Renal cortical epithelial cell (primary cell): Measurements from ENCODE around the gene RSPO4. TPM values are rescaled to one million over a fixed set of nuclear protein-coding genes. Genes with fewer than 3 reads are reported as not detected.
A peak's percentile ranks its signal among the peaks of the same experiment; 100 is the strongest.
"Not testable (repeated sequence)": the region's sequence is repeated elsewhere in the genome, so short reads cannot be mapped to it uniquely, and the experiment has no call there.

Experiments
- DNase-seq: peaks from one replicate; pipeline ENCODE4 v3.0.0-alpha.2; 2011; ENCODE audit warnings: low read depth
- total RNA-seq: library from RNA; depleted of rRNA; stranded (reverse); fragments of >200 nt; gene quantifications from 2 replicates; pipeline ENCODE4 v1.2.3, GENCODE V29; 2014

The RSPO4 gene
- 0.05 TPM in 1 of 2 replicates, not detected in the other for total RNA-seq

GRCh38 chr20:1001911-1002681 lies at the start of gene RSPO4:
RSPO4 (minus strand) TSS chr20:1002311; CDS start chr20:1002164, 147 bp downstream.
- DNase-seq, result no peak

GRCh38 chr20:1050440-1050839 lies 48.3 kb upstream of the RSPO4 start:
- no peak for DNase-seq

- DNase-seq, result no peak
Measured at GRCh38 chr20:1045860-1046418, 43.8 kb upstream of the RSPO4 start.

- no peak for DNase-seq
Measured at GRCh38 chr20:1041845-1042390, 39.8 kb upstream of the RSPO4 start.

GRCh38 chr20:1038205-1038604 lies 36.1 kb upstream of the RSPO4 start:
- no peak for DNase-seq

GRCh38 chr20:1037039-1037438 lies 34.9 kb upstream of the RSPO4 start:
- DNase-seq, result no peak

- no peak for DNase-seq
Measured at GRCh38 chr20:1035466-1035865, 33.4 kb upstream of the RSPO4 start.

GRCh38 chr20:1034415-1034789 lies 32.3 kb upstream of the RSPO4 start:
- no peak for DNase-seq

GRCh38 chr20:1033751-1034414 lies 31.8 kb upstream of the RSPO4 start:
- no peak for DNase-seq

- no peak for DNase-seq
Measured at GRCh38 chr20:1029980-1030379, 27.9 kb upstream of the RSPO4 start.

- DNase-seq, result not testable (repeated sequence)
Measured at GRCh38 chr20:1026214-1026613, 24.1 kb upstream of the RSPO4 start.

- no peak for DNase-seq
Measured at GRCh38 chr20:1022871-1023270, 20.8 kb upstream of the RSPO4 start.

- DNase-seq, result no peak
Measured at GRCh38 chr20:1020614-1021013, 18.5 kb upstream of the RSPO4 start.

- DNase-seq, result no peak
Measured at GRCh38 chr20:1019344-1019743, 17.2 kb upstream of the RSPO4 start.

- DNase-seq, result no peak
Measured at GRCh38 chr20:1017677-1018076, 15.6 kb upstream of the RSPO4 start.

GRCh38 chr20:1015181-1015580 lies 13.1 kb upstream of the RSPO4 start:
- DNase-seq, result no peak

- no peak for DNase-seq
Measured at GRCh38 chr20:1014471-1014870, 12.4 kb upstream of the RSPO4 start.

GRCh38 chr20:1013566-1014340 lies 11.6 kb upstream of the RSPO4 start:
- DNase-seq, result no peak

- DNase-seq, result no peak
Measured at GRCh38 chr20:1012359-1013168, 10.5 kb upstream of the RSPO4 start.

GRCh38 chr20:1010659-1011058 lies 8.5 kb upstream of the RSPO4 start:
- no peak for DNase-seq

- peak; percentile 45 for DNase-seq
Measured at GRCh38 chr20:1005452-1006027, 3.4 kb upstream of the RSPO4 start.
